Endothelial cell of umbilical vein (primary cell): ENCODE measurements around the gene ISY1. TPM values are rescaled to one million over a fixed set of nuclear protein-coding genes. Genes with fewer than 3 reads are reported as not detected.

ENCODE experiments used
- BruUV-seq: library from RNA; stranded (reverse); fragments of 400-500 nt; replicated peaks from 2 replicates; lab custom pipeline; 2021; lab: Mats Ljungman, UMichigan
- CTCF ChIA-PET: fragments of 300-600, 350-600 bp; sonication (Branson Sonifier 250); formaldehyde crosslinking; loops from one replicate; lab custom pipeline; 2021; ENCODE audit warnings: antibody characterized with exemption, inconsistent platforms; lab: Charles Lee
- POLR2A ChIA-PET: fragments of 300-600, 350-600 bp; sonication (Branson Sonifier 250); formaldehyde crosslinking; loops from one replicate; lab custom pipeline; 2021; ENCODE audit warnings: antibody characterized with exemption, inconsistent platforms; lab: Charles Lee
- DNase-seq: peaks from one replicate; pipeline ENCODE4 v3.0.0-alpha.2; 2011; ENCODE audit warnings: low read depth, low spot score
- FAIRE-seq: peaks from 2 replicates; lab custom pipeline; 2011; peaks lifted over from hg19 to GRCh38; lab: Jason Lieb, UNC
- H2AFZ ChIP-seq: 2 replicates; pipeline ENCODE4 v1.6.0; 2012; ENCODE audit warnings: low read depth, low read length, control low read depth, inconsistent platforms
- H3K27ac ChIP-seq: 2 replicates; pipeline ENCODE4 v1.5.1; 2011; ENCODE audit warnings: low read depth, mild to moderate bottlenecking, control low read depth, low read length, moderate library complexity; ENCODE audit not compliant: insufficient read depth
- H3K27me3 ChIP-seq, 2 experiments: 2 replicates each; pipeline versions ENCODE4 v1.6.0 to v1.6.1; 2011; ENCODE audit warnings: low read length in 2 of 2, mixed read lengths in 1 of 2; ENCODE audit not compliant: control insufficient read depth in 2 of 2, insufficient read depth in 2 of 2
- H3K36me3 ChIP-seq, 2 experiments: 2 replicates in 1 of 2; 3 replicates in 1 of 2; pipeline ENCODE4 v1.5.1; 2011; ENCODE audit warnings: low read length in 2 of 2, mild to moderate bottlenecking in 1 of 2, moderate library complexity in 1 of 2; ENCODE audit not compliant: control insufficient read depth in 2 of 2, insufficient read depth in 2 of 2; ENCODE audit errors: extremely low read depth in 1 of 2
- H3K4me1 ChIP-seq: 3 replicates; pipeline ENCODE4 v1.5.1; 2011; ENCODE audit warnings: mild to moderate bottlenecking, low read length; ENCODE audit not compliant: control insufficient read depth, insufficient read depth; ENCODE audit errors: extremely low read depth
- H3K4me2 ChIP-seq: 2 replicates; pipeline ENCODE4 v1.6.1; 2011; ENCODE audit warnings: low read length, control low read depth, mixed read lengths; ENCODE audit not compliant: insufficient read depth
- H3K4me3 ChIP-seq, 3 experiments: fragments of 200-600 bp in 1 of 3; sonication (generic), shearing (Covaris generic) in 1 of 3; replicated peaks in 1 of 3; 2 replicates each; pipeline ENCODE4 v1.5.1; 2011 to 2016; ENCODE audit warnings: control low read depth in 3 of 3, low read length in 3 of 3, mild to moderate bottlenecking in 2 of 3, inconsistent platforms in 1 of 3, low read depth in 1 of 3, moderate library complexity in 1 of 3; ENCODE audit not compliant: insufficient read depth in 1 of 3
- H3K79me2 ChIP-seq: 2 replicates; pipeline ENCODE4 v1.6.0; 2012; ENCODE audit warnings: low read length, inconsistent platforms; ENCODE audit not compliant: control insufficient read depth, insufficient read depth
- H3K9ac ChIP-seq: replicated peaks from 2 replicates; pipeline ENCODE3; 2011; ENCODE audit warnings: low read length, control low read depth; ENCODE audit not compliant: insufficient read depth; ENCODE audit errors: extremely low read depth
- H3K9me1 ChIP-seq: replicated peaks from 3 replicates; pipeline ENCODE4 v1.6.0; 2011; ENCODE audit warnings: mild to moderate bottlenecking, low read length; ENCODE audit not compliant: control insufficient read depth, insufficient read depth; ENCODE audit errors: extremely low read depth
- H3K9me3 ChIP-seq: replicated peaks from 2 replicates; pipeline ENCODE4 v1.5.1; 2012; ENCODE audit warnings: low read length, inconsistent platforms; ENCODE audit not compliant: control insufficient read depth, insufficient read depth
- H4K20me1 ChIP-seq: replicated peaks from 2 replicates; pipeline ENCODE3; 2011; ENCODE audit warnings: mild to moderate bottlenecking, low read length; ENCODE audit not compliant: control insufficient read depth, insufficient read depth; ENCODE audit errors: extremely low read depth
- EZH2 ChIP-seq: IDR thresholded peaks from 2 replicates; pipeline ENCODE4 v1.6.1; 2012; ENCODE audit warnings: borderline replicate concordance, low read depth, mild to moderate bottlenecking, moderate library complexity, low read length, inconsistent platforms; ENCODE audit not compliant: severe bottlenecking
- FOS ChIP-seq: IDR thresholded peaks from 2 replicates; pipeline ENCODE4 v1.6.1; 2011; ENCODE audit warnings: mild to moderate bottlenecking, low read length, moderate library complexity, borderline replicate concordance; ENCODE audit not compliant: insufficient read depth
- GATA2 ChIP-seq: IDR thresholded peaks from 2 replicates; pipeline ENCODE4 v1.7.0; 2011; ENCODE audit warnings: low read depth, mild to moderate bottlenecking, moderate library complexity, mixed read lengths, low read length; ENCODE audit not compliant: insufficient read length, insufficient read depth
- JUN ChIP-seq: IDR thresholded peaks from 2 replicates; pipeline ENCODE4 v1.6.1; 2011; ENCODE audit warnings: borderline replicate concordance, low read depth; ENCODE audit not compliant: insufficient read length, insufficient read depth
- MAX ChIP-seq: IDR thresholded peaks from 2 replicates; pipeline ENCODE4 v1.6.1; 2011; ENCODE audit not compliant: insufficient read depth, insufficient read length
- MYC ChIP-seq: IDR thresholded peaks from one replicate; pipeline ENCODE4 v1.6.1; 2011; ENCODE audit warnings: mild to moderate bottlenecking, low read depth, low read length
- POLR2A ChIP-seq: IDR thresholded peaks from 2 replicates; pipeline ENCODE4 v1.6.1; 2012; ENCODE audit warnings: low read depth, mild to moderate bottlenecking, control low read depth, low read length
- POLR2AphosphoS5 ChIP-seq: IDR thresholded peaks from 2 replicates; pipeline ENCODE4 v1.6.1; 2012; ENCODE audit warnings: low read depth, mild to moderate bottlenecking, control low read depth, low read length, moderate library complexity; ENCODE audit not compliant: insufficient read depth
- dilution Hi-C: fragments of 300-500 bp; cut with MboI; formaldehyde crosslinking; loops from one replicate; pipeline ENCODE4 v1.15.0; 2019; ENCODE audit warnings: low sequenced_read_pairs; ENCODE audit not compliant: extremely low pct_ligation_motif_present
- intact Hi-C: fragments of 100-400 bp; cut with micrococcal nuclease; formaldehyde crosslinking; loops from one replicate; pipeline ENCODE4 v1.10.0; 2022
- polyA plus RNA-seq, 4 experiments: library from polyadenylated mRNA; depleted of rRNA in 3 of 4; stranded (reverse) in 3 of 4; unstranded in 1 of 4; fragments of >200 nt; gene quantifications; 2 replicates each; pipeline versions ENCODE4 v1.2.1 to v1.2.3, GENCODE V29; 2011 to 2012; ENCODE audit warnings: missing spikeins in 1 of 4
- total RNA-seq: library from RNA; stranded (reverse); gene quantifications from 2 replicates; pipeline ENCODE4 v1.2.3, GENCODE V29; 2021
- TF ChIP-seq, protein P1 (sequence below), 2 donors: IDR thresholded peaks; 1 replicate in 1 of 2; 2 replicates in 1 of 2; pipeline ENCODE4 v1.5.1; 2011; ENCODE audit warnings: low read length in 2 of 2, mild to moderate bottlenecking in 2 of 2, moderate library complexity in 2 of 2, control low read depth in 1 of 2, inconsistent platforms in 1 of 2, low read depth in 1 of 2; ENCODE audit not compliant: insufficient read depth in 1 of 2; ENCODE audit errors: extremely low read depth in 1 of 2

The ISY1 gene
- total and polyA plus RNA-seq, 2 donors (not counting 3 experiments of a cell fraction or from before 2014, with no cell fraction given), result 50.7 to 59.4 TPM

- CTCF ChIA-PET, result interaction anchor here (2.0 to 4.5 kb wide), 3 partner anchors 66 to 148 kb away, joined by 7 to 79 read pairs (median 31); no protein-coding TSS in a partner anchor
- DNase-seq, result peak; percentile 27
Observed at GRCh38 chr3:129118745-129119144, 42.1 kb downstream of the ISY1 start.

More at GRCh38 chr3:129118745-129119144, 42.1 kb downstream of the ISY1 start:
- Histone ChIP-seq H3K36me3 (peaks cover 0 to 7% of the 10 kb centered on the region in 2 experiments), H3K9ac (no peak overlapping the region), H3K4me3 (no peak overlapping the region), H2AFZ (no peak overlapping the region), H4K20me1 (no peaks in the 10 kb centered on the region), H3K4me1 (peaks cover 27% of the 10 kb centered on the region), H3K4me2 (peak overlapping the region; percentile 98), H3K27ac (no peak overlapping the region), H3K9me1 (no peaks in the 10 kb centered on the region), H3K79me2 (peaks cover 29% of the 10 kb centered on the region), H3K9me3 (no peaks in the 10 kb centered on the region), H3K27me3 (no peaks in the 10 kb centered on the region)
- BruUV-seq, result no TSS peak
- FAIRE-seq, result peak; percentile 47
- POLR2A ChIA-PET, result no interaction called here
- TF ChIP-seq MYC (no peak), EZH2 (no peak), FOS (no peak), POLR2A (no peak), JUN (no peak), GATA2 (no peak), MAX (no peak), POLR2AphosphoS5 (no peak)
- TF ChIP-seq, protein P1, sequence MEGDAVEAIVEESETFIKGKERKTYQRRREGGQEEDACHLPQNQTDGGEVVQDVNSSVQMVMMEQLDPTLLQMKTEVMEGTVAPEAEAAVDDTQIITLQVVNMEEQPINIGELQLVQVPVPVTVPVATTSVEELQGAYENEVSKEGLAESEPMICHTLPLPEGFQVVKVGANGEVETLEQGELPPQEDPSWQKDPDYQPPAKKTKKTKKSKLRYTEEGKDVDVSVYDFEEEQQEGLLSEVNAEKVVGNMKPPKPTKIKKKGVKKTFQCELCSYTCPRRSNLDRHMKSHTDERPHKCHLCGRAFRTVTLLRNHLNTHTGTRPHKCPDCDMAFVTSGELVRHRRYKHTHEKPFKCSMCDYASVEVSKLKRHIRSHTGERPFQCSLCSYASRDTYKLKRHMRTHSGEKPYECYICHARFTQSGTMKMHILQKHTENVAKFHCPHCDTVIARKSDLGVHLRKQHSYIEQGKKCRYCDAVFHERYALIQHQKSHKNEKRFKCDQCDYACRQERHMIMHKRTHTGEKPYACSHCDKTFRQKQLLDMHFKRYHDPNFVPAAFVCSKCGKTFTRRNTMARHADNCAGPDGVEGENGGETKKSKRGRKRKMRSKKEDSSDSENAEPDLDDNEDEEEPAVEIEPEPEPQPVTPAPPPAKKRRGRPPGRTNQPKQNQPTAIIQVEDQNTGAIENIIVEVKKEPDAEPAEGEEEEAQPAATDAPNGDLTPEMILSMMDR (IDR thresholded peaks at IDR 0.05; ENCODE audit: extremely low read depth in 1 of 2, insufficient read depth in 1 of 2, low read depth in 1 of 2, low read length in 2 of 2), result no peak
- dilution Hi-C loops, result loop anchor here (25.0 kb wide), 1 partner anchor 206 kb away; no protein-coding TSS in a partner anchor
- intact Hi-C loops, result no loop called here
